ENCODE data around the gene QSER1.
A peak's percentile ranks its signal among the peaks of the same experiment; 100 is the strongest.

- TF ChIP-seq, protein P1, sequence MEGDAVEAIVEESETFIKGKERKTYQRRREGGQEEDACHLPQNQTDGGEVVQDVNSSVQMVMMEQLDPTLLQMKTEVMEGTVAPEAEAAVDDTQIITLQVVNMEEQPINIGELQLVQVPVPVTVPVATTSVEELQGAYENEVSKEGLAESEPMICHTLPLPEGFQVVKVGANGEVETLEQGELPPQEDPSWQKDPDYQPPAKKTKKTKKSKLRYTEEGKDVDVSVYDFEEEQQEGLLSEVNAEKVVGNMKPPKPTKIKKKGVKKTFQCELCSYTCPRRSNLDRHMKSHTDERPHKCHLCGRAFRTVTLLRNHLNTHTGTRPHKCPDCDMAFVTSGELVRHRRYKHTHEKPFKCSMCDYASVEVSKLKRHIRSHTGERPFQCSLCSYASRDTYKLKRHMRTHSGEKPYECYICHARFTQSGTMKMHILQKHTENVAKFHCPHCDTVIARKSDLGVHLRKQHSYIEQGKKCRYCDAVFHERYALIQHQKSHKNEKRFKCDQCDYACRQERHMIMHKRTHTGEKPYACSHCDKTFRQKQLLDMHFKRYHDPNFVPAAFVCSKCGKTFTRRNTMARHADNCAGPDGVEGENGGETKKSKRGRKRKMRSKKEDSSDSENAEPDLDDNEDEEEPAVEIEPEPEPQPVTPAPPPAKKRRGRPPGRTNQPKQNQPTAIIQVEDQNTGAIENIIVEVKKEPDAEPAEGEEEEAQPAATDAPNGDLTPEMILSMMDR (conservative IDR thresholded peaks at IDR 0.05; ENCODE audit: low read depth in 2 of 2), result no peak
- TF ChIP-seq EZH2 (IDR thresholded peaks at IDR 0.05; ENCODE audit: low read depth, unreplicated experiment) (no peak), CREB1 (CRISPR knock-in tag; IDR thresholded peaks at IDR 0.05; ENCODE audit: low read depth) (peak; percentile 37; the same call in 1 of the 2 replicates), NANOG (IDR thresholded peaks at IDR 0.05; ENCODE audit: borderline replicate concordance) (no peak), JUNB (IDR thresholded peaks at IDR 0.05; ENCODE audit: unreplicated experiment) (no peak), POLR2AphosphoS5 (IDR thresholded peaks at IDR 0.05; ENCODE audit: low read depth) (peak; percentile 74; the same call in 1 of the 2 replicates), EZH2phosphoT487 (IDR thresholded peaks at IDR 0.05; ENCODE audit: unreplicated experiment) (no peak), ZNF114 (CRISPR knock-in tag; IDR thresholded peaks at IDR 0.05) (no peak), STAT1 (IDR thresholded peaks at IDR 0.05; ENCODE audit: unreplicated experiment) (no peak), ZNF462 (CRISPR knock-in tag; IDR thresholded peaks at IDR 0.05) (no peak)
- TF ChIP-seq, protein P2, sequence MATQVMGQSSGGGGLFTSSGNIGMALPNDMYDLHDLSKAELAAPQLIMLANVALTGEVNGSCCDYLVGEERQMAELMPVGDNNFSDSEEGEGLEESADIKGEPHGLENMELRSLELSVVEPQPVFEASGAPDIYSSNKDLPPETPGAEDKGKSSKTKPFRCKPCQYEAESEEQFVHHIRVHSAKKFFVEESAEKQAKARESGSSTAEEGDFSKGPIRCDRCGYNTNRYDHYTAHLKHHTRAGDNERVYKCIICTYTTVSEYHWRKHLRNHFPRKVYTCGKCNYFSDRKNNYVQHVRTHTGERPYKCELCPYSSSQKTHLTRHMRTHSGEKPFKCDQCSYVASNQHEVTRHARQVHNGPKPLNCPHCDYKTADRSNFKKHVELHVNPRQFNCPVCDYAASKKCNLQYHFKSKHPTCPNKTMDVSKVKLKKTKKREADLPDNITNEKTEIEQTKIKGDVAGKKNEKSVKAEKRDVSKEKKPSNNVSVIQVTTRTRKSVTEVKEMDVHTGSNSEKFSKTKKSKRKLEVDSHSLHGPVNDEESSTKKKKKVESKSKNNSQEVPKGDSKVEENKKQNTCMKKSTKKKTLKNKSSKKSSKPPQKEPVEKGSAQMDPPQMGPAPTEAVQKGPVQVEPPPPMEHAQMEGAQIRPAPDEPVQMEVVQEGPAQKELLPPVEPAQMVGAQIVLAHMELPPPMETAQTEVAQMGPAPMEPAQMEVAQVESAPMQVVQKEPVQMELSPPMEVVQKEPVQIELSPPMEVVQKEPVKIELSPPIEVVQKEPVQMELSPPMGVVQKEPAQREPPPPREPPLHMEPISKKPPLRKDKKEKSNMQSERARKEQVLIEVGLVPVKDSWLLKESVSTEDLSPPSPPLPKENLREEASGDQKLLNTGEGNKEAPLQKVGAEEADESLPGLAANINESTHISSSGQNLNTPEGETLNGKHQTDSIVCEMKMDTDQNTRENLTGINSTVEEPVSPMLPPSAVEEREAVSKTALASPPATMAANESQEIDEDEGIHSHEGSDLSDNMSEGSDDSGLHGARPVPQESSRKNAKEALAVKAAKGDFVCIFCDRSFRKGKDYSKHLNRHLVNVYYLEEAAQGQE (IDR thresholded peaks at IDR 0.05; ENCODE audit: unreplicated experiment), result no peak
- TF ChIP-seq, protein P3, sequence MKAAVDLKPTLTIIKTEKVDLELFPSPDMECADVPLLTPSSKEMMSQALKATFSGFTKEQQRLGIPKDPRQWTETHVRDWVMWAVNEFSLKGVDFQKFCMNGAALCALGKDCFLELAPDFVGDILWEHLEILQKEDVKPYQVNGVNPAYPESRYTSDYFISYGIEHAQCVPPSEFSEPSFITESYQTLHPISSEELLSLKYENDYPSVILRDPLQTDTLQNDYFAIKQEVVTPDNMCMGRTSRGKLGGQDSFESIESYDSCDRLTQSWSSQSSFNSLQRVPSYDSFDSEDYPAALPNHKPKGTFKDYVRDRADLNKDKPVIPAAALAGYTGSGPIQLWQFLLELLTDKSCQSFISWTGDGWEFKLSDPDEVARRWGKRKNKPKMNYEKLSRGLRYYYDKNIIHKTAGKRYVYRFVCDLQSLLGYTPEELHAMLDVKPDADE (IDR thresholded peaks at IDR 0.05), result no peak
Measured at GRCh38 chr11:32894149-32894827, 1.7 kb downstream of the QSER1 start.

Measured in GM23338 (cell line).